Liver (tissue), 9 donors: ENCODE results near the gene TNFAIP3. TPM values are rescaled to one million over a fixed set of nuclear protein-coding genes. Genes with fewer than 3 reads are reported as not detected.

Experiments used
- DNase-seq: peaks from one replicate; pipeline ENCODE4 v3.0.0-alpha.2; 2017; ENCODE audit warnings: low spot score
- H3K27ac ChIP-seq, 2 donors: one replicate each; pipeline ENCODE4 v1.7.0; 2013; ENCODE audit warnings: inconsistent platforms in 2 of 2, low read length in 2 of 2, control low read depth in 1 of 2, low read depth in 1 of 2, mild to moderate bottlenecking in 1 of 2
- H3K27me3 ChIP-seq, 4 donors: one replicate each; pipeline versions ENCODE4 v1.6.1 to v1.7.0; 2013; ENCODE audit warnings: low read length in 3 of 4, inconsistent platforms in 1 of 4, mild to moderate bottlenecking in 1 of 4, moderate library complexity in 1 of 4; ENCODE audit not compliant: control insufficient read depth in 4 of 4, insufficient read depth in 4 of 4
- H3K36me3 ChIP-seq, 4 donors: one replicate each; pipeline versions ENCODE4 v1.6.1 to v1.7.0; 2013; ENCODE audit warnings: low read length in 3 of 4, mild to moderate bottlenecking in 3 of 4, low read depth in 1 of 4, moderate library complexity in 1 of 4; ENCODE audit not compliant: control insufficient read depth in 4 of 4, insufficient read depth in 3 of 4
- H3K4me1 ChIP-seq, 4 donors: one replicate each; pipeline versions ENCODE4 v1.6.1 to v1.7.0; 2013; ENCODE audit warnings: low read length in 3 of 4, mild to moderate bottlenecking in 3 of 4, moderate library complexity in 1 of 4; ENCODE audit not compliant: control insufficient read depth in 4 of 4, insufficient read depth in 4 of 4
- H3K4me3 ChIP-seq, 3 donors: one replicate each; pipeline versions ENCODE4 v1.6.1 to v1.7.0; 2013; ENCODE audit warnings: low read length in 3 of 3, control low read depth in 1 of 3, low read depth in 1 of 3, mild to moderate bottlenecking in 1 of 3
- H3K9ac ChIP-seq, 2 donors: one replicate each; pipeline ENCODE4 v1.7.0; 2013; ENCODE audit warnings: low read length in 2 of 2, mild to moderate bottlenecking in 2 of 2, moderate library complexity in 2 of 2, control low read depth in 1 of 2, low read depth in 1 of 2
- H3K9me3 ChIP-seq, 4 donors: one replicate each; pipeline versions ENCODE4 v1.6.1 to v1.7.0; 2013; ENCODE audit warnings: low read length in 3 of 4; ENCODE audit not compliant: control insufficient read depth in 4 of 4
- EGR1 ChIP-seq, 2 donors: IDR thresholded peaks; 2 replicates each; pipeline ENCODE4 v1.6.1; 2016 to 2018; ENCODE audit warnings: antibody characterized with exemption in 2 of 2, low read depth in 2 of 2
- FOXA2 ChIP-seq: IDR thresholded peaks from 2 replicates; pipeline ENCODE4 v1.6.1; 2016; ENCODE audit warnings: antibody characterized with exemption
- HNF4G ChIP-seq: IDR thresholded peaks from 2 replicates; pipeline ENCODE4 v1.6.1; 2016; ENCODE audit warnings: antibody characterized with exemption
- JUND ChIP-seq, 2 donors: IDR thresholded peaks; 2 replicates each; pipeline ENCODE4 v1.6.1; 2016; ENCODE audit warnings: antibody characterized with exemption in 2 of 2
- RAD21 ChIP-seq, 2 donors: IDR thresholded peaks; 2 replicates each; pipeline ENCODE4 v1.6.1; 2016; ENCODE audit warnings: antibody characterized with exemption in 2 of 2, mild to moderate bottlenecking in 2 of 2
- RXRA ChIP-seq, 2 donors: IDR thresholded peaks; 2 replicates each; pipeline ENCODE4 v1.6.1; 2017 to 2018; ENCODE audit warnings: antibody characterized with exemption in 2 of 2, mild to moderate bottlenecking in 1 of 2
- SP1 ChIP-seq: IDR thresholded peaks from 2 replicates; pipeline ENCODE4 v1.6.1; 2018; ENCODE audit warnings: antibody characterized with exemption, mild to moderate bottlenecking
- WGBS: extraction: QIAGEN DNeasy Blood & Tissue Kit; methylation state at CpG from one replicate; pipeline ENCODE4 v1.1.7; 2013; 5-methylcytosine and 5-hydroxymethylcytosine counted together
- polyA plus RNA-seq, 2 donors: library from polyadenylated mRNA; stranded (reverse) in 1 of 2; unstranded in 1 of 2; fragments of 200-250 nt in 1 of 2; fragments of >200 nt in 1 of 2; fragmentation: Nextera tagmentation in 1 of 2; extraction: Ambion mirVana in 1 of 2; gene quantifications; one replicate each; pipeline versions ENCODE4 v1.2.1 to v1.2.3, GENCODE V29; 2013 to 2015
- total RNA-seq, 2 donors: library from RNA; depleted of rRNA; stranded (reverse); fragments of >200 nt; gene quantifications; one replicate each; pipeline ENCODE4 v1.2.3, GENCODE V29; 2014
- TF ChIP-seq, protein P1 (sequence below): IDR thresholded peaks from 2 replicates; pipeline ENCODE4 v1.6.1; 2016; ENCODE audit warnings: antibody characterized with exemption
- TF ChIP-seq, protein P2 (sequence below): IDR thresholded peaks from 2 replicates; pipeline ENCODE4 v1.6.1; 2016; ENCODE audit warnings: antibody characterized with exemption
- TF ChIP-seq, protein P3 (sequence below): fragments of 150-350 bp; IDR thresholded peaks from 2 replicates; pipeline ENCODE4 v1.5.1; 2017; ENCODE audit warnings: improper control_type of control experiment, low read depth, low read length; ENCODE audit not compliant: missing input control
- TF ChIP-seq, protein P4 (sequence below): IDR thresholded peaks from 2 replicates; pipeline ENCODE4 v1.6.1; 2016; ENCODE audit warnings: antibody characterized with exemption
- TF ChIP-seq, protein P5 (sequence below): IDR thresholded peaks from 2 replicates; pipeline ENCODE4 v1.6.1; 2016; ENCODE audit warnings: antibody characterized with exemption, mild to moderate bottlenecking
- donor health status: healthy.
- donor health status: healthy.
- donor health status: healthy.
- donor health status: healthy.
- donor health status: healthy.

Gene TNFAIP3
- total and polyA plus RNA-seq, 4 donors = 4.5 to 8.0 (median 6.7) TPM

DNA sequence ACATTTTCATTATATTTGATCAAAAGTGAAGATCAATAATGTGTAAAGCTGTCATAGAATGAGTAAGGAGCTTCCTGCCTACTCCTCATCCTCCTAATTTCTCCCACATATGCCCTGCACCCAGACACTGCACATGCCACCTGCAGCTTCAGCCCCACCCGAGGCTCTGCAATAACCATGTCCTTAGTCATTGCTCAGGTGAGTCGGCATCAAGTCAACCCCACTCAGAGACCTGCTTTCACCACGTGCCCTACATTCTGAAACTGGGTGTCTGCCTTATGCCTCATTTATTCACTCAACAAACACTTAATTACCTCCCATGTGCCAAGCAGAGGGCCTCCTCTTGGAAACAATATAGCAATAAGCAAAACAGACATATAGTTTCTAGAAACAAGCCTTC, 15.4 kb upstream of the TNFAIP3 start:
- H3K4me3 ChIP-seq = no peak overlapping the region
- no peaks in the 10 kb centered on the region for H3K36me3 ChIP-seq
- no peaks in the 10 kb centered on the region for H3K27me3 ChIP-seq
- no peaks in the 10 kb centered on the region for H3K4me1 ChIP-seq
- H3K9me3 ChIP-seq = no peaks in the 10 kb centered on the region
- no peak overlapping the region for H3K9ac ChIP-seq
- DNase-seq = no peak
- TF ChIP-seq, protein P1, sequence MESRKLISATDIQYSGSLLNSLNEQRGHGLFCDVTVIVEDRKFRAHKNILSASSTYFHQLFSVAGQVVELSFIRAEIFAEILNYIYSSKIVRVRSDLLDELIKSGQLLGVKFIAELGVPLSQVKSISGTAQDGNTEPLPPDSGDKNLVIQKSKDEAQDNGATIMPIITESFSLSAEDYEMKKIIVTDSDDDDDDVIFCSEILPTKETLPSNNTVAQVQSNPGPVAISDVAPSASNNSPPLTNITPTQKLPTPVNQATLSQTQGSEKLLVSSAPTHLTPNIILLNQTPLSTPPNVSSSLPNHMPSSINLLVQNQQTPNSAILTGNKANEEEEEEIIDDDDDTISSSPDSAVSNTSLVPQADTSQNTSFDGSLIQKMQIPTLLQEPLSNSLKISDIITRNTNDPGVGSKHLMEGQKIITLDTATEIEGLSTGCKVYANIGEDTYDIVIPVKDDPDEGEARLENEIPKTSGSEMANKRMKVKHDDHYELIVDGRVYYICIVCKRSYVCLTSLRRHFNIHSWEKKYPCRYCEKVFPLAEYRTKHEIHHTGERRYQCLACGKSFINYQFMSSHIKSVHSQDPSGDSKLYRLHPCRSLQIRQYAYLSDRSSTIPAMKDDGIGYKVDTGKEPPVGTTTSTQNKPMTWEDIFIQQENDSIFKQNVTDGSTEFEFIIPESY = no peak
- no peak for TF ChIP-seq FOXA2
- TF ChIP-seq, protein P2, sequence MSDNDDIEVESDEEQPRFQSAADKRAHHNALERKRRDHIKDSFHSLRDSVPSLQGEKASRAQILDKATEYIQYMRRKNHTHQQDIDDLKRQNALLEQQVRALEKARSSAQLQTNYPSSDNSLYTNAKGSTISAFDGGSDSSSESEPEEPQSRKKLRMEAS = no peak
- no peak for TF ChIP-seq JUND (IDR thresholded peaks at IDR 0.05)
- no peak for TF ChIP-seq HNF4G
- no peak for TF ChIP-seq RXRA (IDR thresholded peaks at IDR 0.05)
- TF ChIP-seq, protein P3, sequence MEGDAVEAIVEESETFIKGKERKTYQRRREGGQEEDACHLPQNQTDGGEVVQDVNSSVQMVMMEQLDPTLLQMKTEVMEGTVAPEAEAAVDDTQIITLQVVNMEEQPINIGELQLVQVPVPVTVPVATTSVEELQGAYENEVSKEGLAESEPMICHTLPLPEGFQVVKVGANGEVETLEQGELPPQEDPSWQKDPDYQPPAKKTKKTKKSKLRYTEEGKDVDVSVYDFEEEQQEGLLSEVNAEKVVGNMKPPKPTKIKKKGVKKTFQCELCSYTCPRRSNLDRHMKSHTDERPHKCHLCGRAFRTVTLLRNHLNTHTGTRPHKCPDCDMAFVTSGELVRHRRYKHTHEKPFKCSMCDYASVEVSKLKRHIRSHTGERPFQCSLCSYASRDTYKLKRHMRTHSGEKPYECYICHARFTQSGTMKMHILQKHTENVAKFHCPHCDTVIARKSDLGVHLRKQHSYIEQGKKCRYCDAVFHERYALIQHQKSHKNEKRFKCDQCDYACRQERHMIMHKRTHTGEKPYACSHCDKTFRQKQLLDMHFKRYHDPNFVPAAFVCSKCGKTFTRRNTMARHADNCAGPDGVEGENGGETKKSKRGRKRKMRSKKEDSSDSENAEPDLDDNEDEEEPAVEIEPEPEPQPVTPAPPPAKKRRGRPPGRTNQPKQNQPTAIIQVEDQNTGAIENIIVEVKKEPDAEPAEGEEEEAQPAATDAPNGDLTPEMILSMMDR = no peak
- TF ChIP-seq RAD21 (IDR thresholded peaks at IDR 0.05) = no peak
- no peak overlapping the region for H3K27ac ChIP-seq
- 90% methylated on average over 3 of the region's 3 CpGs for WGBS

DNA sequence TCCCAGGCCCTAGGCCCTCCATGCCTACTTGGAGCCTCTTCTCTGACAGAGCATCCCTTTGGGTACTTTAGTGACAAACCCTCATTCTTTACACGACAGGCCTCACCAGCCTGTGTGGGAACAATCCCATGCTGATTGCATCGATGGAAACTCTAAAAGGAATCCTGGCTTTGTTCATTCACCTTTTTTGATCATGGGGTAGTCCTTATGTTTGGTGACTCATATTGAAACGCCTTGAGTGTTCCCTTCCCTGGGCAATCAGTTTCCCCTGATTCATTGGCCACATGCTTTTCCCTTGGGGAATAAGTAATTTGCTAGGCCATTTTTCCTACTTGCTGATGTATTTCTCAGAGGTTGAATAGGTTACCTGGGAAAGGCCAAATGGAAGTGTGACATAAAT, 14.7 kb upstream of the TNFAIP3 start:
- no peaks in the 10 kb centered on the region for H3K9me3 ChIP-seq
- no peak overlapping the region for H3K9ac ChIP-seq
- no peak for DNase-seq
- H3K4me1 ChIP-seq = no peaks in the 10 kb centered on the region
- 90% methylated on average over 3 of the region's 3 CpGs for WGBS
- H3K27ac ChIP-seq = no peak overlapping the region
- no peak overlapping the region for H3K4me3 ChIP-seq
- H3K36me3 ChIP-seq = no peaks in the 10 kb centered on the region
- TF ChIP-seq, protein P4, sequence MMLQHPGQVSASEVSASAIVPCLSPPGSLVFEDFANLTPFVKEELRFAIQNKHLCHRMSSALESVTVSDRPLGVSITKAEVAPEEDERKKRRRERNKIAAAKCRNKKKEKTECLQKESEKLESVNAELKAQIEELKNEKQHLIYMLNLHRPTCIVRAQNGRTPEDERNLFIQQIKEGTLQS = no peak
- no peak for TF ChIP-seq HNF4G
- H3K27me3 ChIP-seq = no peaks in the 10 kb centered on the region

DNA sequence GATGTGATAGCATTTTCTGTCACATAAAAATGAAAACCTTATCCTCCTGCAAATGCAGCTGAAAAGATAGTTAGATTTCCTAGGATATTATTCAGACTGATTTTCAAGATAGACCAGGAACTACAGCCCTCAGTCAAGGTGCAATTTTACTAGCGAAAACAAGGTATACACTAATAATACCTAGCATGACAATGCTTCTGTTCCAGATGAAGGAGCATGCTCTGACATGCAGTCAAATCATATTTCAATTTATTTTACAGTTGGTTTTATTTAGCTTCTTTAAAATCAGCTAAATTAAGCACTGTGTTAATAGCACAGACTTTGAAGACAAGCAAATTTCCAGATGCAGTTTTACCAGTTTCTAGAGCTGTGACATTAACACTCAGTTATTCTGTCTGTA, 14.2 kb upstream of the TNFAIP3 start:
- Histone ChIP-seq H3K27ac (no peak overlapping the region), H3K4me3 (no peak overlapping the region)

More for the DNA sequence above, 14.2 kb upstream of the TNFAIP3 start:
- Histone ChIP-seq H3K9me3 (no peaks in the 10 kb centered on the region), H3K9ac (no peak overlapping the region), H3K36me3 (no peaks in the 10 kb centered on the region), H3K4me1 (no peaks in the 10 kb centered on the region), H3K27me3 (no peaks in the 10 kb centered on the region)
- DNase-seq = no peak
- TF ChIP-seq EGR1 (IDR thresholded peaks at IDR 0.05; ENCODE audit: low read depth in 2 of 2) = no peak
- TF ChIP-seq, protein P3 = no peak
- TF ChIP-seq, protein P5, sequence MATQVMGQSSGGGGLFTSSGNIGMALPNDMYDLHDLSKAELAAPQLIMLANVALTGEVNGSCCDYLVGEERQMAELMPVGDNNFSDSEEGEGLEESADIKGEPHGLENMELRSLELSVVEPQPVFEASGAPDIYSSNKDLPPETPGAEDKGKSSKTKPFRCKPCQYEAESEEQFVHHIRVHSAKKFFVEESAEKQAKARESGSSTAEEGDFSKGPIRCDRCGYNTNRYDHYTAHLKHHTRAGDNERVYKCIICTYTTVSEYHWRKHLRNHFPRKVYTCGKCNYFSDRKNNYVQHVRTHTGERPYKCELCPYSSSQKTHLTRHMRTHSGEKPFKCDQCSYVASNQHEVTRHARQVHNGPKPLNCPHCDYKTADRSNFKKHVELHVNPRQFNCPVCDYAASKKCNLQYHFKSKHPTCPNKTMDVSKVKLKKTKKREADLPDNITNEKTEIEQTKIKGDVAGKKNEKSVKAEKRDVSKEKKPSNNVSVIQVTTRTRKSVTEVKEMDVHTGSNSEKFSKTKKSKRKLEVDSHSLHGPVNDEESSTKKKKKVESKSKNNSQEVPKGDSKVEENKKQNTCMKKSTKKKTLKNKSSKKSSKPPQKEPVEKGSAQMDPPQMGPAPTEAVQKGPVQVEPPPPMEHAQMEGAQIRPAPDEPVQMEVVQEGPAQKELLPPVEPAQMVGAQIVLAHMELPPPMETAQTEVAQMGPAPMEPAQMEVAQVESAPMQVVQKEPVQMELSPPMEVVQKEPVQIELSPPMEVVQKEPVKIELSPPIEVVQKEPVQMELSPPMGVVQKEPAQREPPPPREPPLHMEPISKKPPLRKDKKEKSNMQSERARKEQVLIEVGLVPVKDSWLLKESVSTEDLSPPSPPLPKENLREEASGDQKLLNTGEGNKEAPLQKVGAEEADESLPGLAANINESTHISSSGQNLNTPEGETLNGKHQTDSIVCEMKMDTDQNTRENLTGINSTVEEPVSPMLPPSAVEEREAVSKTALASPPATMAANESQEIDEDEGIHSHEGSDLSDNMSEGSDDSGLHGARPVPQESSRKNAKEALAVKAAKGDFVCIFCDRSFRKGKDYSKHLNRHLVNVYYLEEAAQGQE = no peak
- TF ChIP-seq, protein P4 = no peak
- TF ChIP-seq SP1 = no peak
- TF ChIP-seq, protein P2 = no peak
- TF ChIP-seq JUND (IDR thresholded peaks at IDR 0.05) = no peak
- 99% methylated on average over 1 of the region's 1 CpG for WGBS
